H1 (cell line): Measurements from ENCODE around the gene ADAD1. TPM values are rescaled to one million over a fixed set of nuclear protein-coding genes. Genes with fewer than 3 reads are reported as not detected.

ENCODE experiments used
- BCL11A ChIP-seq, 2 experiments: IDR thresholded peaks; one replicate each; pipeline ENCODE4 v1.6.1; 2011; ENCODE audit warnings: low read depth in 2 of 2, low read length in 2 of 2, mild to moderate bottlenecking in 2 of 2
- CBX8 ChIP-seq: fragments of 300-800, 300-1000 bp; sonication (generic); IDR thresholded peaks from 2 replicates; pipeline ENCODE4 v1.7.1; 2016; ENCODE audit warnings: low read depth, low read length, borderline replicate concordance
- EGR1 ChIP-seq: IDR thresholded peaks from 2 replicates; pipeline ENCODE4 v1.6.1; 2011; ENCODE audit warnings: low read depth, low read length, borderline replicate concordance
- EP300 ChIP-seq, 2 experiments: IDR thresholded peaks; 1 replicate in 1 of 2; 2 replicates in 1 of 2; pipeline ENCODE4 v1.6.1; 2011 to 2012; ENCODE audit warnings: low read depth in 2 of 2, low read length in 2 of 2, mild to moderate bottlenecking in 2 of 2, borderline replicate concordance in 1 of 2, inconsistent platforms in 1 of 2, moderate library complexity in 1 of 2
- JUN ChIP-seq: IDR thresholded peaks from 2 replicates; pipeline ENCODE4 v1.6.1; 2011; ENCODE audit warnings: low read depth, mild to moderate bottlenecking, improper control_type of control experiment, low read length
- JUND ChIP-seq: IDR thresholded peaks from 2 replicates; pipeline ENCODE4 v1.6.1; 2011; ENCODE audit warnings: mild to moderate bottlenecking, improper control_type of control experiment, low read length
- KDM4A ChIP-seq: IDR thresholded peaks from one replicate; pipeline ENCODE4 v1.7.1; 2012; ENCODE audit warnings: low read depth, mild to moderate bottlenecking, moderate library complexity, low read length, inconsistent platforms; ENCODE audit not compliant: severe bottlenecking
- MAX ChIP-seq: IDR thresholded peaks from 2 replicates; pipeline ENCODE4 v1.6.1; 2012; ENCODE audit warnings: inconsistent platforms
- NANOG ChIP-seq: IDR thresholded peaks from 2 replicates; pipeline ENCODE4 v1.6.1; 2011; ENCODE audit warnings: low read length, low read depth, mild to moderate bottlenecking, inconsistent platforms; ENCODE audit not compliant: insufficient read depth, poor library complexity, severe bottlenecking
- NRF1 ChIP-seq: IDR thresholded peaks from 2 replicates; pipeline ENCODE4 v1.6.1; 2011; ENCODE audit warnings: mild to moderate bottlenecking, low read depth, low read length, improper control_type of control experiment
- PHF8 ChIP-seq: fragments of 200-600 bp; sonication (generic); conservative IDR thresholded peaks from 2 replicates; pipeline ENCODE4 v1.7.1; 2012; ENCODE audit warnings: low read depth, mild to moderate bottlenecking, inconsistent platforms, low read length, moderate library complexity
- POLR2AphosphoS5 ChIP-seq: IDR thresholded peaks from 2 replicates; pipeline ENCODE4 v1.6.1; 2011; ENCODE audit warnings: low read depth, low read length
- RNF2 ChIP-seq: fragments of 200-900, 300-1000 bp; sonication (generic); IDR thresholded peaks from 2 replicates; pipeline ENCODE4 v1.7.1; 2016; ENCODE audit warnings: borderline replicate concordance, low read depth, mild to moderate bottlenecking, antibody characterized with exemption, low read length; ENCODE audit not compliant: poor library complexity, severe bottlenecking; ENCODE audit errors: missing control alignments
- SIRT6 ChIP-seq: IDR thresholded peaks from one replicate; pipeline ENCODE4 v1.7.1; 2012; ENCODE audit warnings: low read length, inconsistent platforms
- SP1 ChIP-seq: IDR thresholded peaks from 2 replicates; pipeline ENCODE4 v1.6.1; 2011; ENCODE audit warnings: low read depth, low read length
- SP2 ChIP-seq: IDR thresholded peaks from 2 replicates; pipeline ENCODE4 v1.6.1; 2012; ENCODE audit warnings: mild to moderate bottlenecking, low read length, inconsistent platforms
- YY1 ChIP-seq: IDR thresholded peaks from 2 replicates; pipeline ENCODE4 v1.6.1; 2011; ENCODE audit warnings: low read depth, mild to moderate bottlenecking, low read length
- ZNF274 ChIP-seq: IDR thresholded peaks from 2 replicates; pipeline ENCODE4 v1.7.0; 2012; ENCODE audit warnings: low read length, borderline replicate concordance; ENCODE audit errors: extremely low read depth
- polyA plus RNA-seq, 7 experiments: library from polyadenylated mRNA; depleted of rRNA in 3 of 7; stranded (reverse) in 5 of 7; unstranded in 2 of 7; fragments of >200 nt in 5 of 7; fragments of 200-250 nt in 2 of 7; gene quantifications; 1 replicate in 5 of 7; 2 replicates in 1 of 7; 4 replicates in 1 of 7; pipeline versions ENCODE4 v1.2.1 to v1.2.3, GENCODE V29; 2011 to 2013; ENCODE audit warnings: missing spikeins in 2 of 7, mixed read lengths in 2 of 7
- total RNA-seq: library from RNA; stranded (reverse); fragmentation: NEBNext Ultra II Directional; extraction: Animal tissue kit (Norgen Biotek cat#: 25700); gene quantifications from 2 replicates; pipeline ENCODE4 v1.2.1, GENCODE V29; 2021

Gene ADAD1
- total and polyA plus RNA-seq, 2 of the 8 experiments (the other 6 are each of a cell fraction or from before 2014, with no cell fraction given): not detected

- TF ChIP-seq RNF2 (no peak), PHF8 (no peak), KDM4A (no peak), BCL11A (IDR thresholded peaks at IDR 0.05; ENCODE audit: low read depth in 2 of 2, low read length in 2 of 2) (no peak), SP2 (no peak), EGR1 (no peak), NANOG (no peak), CBX8 (no peak), MAX (no peak), POLR2AphosphoS5 (no peak), SP1 (no peak), EP300 (IDR thresholded peaks at IDR 0.05; ENCODE audit: borderline replicate concordance in 1 of 2, low read depth in 2 of 2, low read length in 2 of 2) (no peak), ZNF274 (no peak), JUND (no peak), NRF1 (no peak), SIRT6 (no peak), YY1 (no peak), JUN (no peak)
Measured at GRCh38 chr4:122431351-122431750, 52.5 kb downstream of the ADAD1 start (continued).
